Stomach smooth muscle (tissue), 2 donors: ENCODE results near the gene MYL3.

Experiments used
- H3K27ac ChIP-seq: one replicate; pipeline ENCODE4 v1.7.0; 2013; ENCODE audit warnings: mild to moderate bottlenecking, low read length, inconsistent platforms
- H3K27me3 ChIP-seq, 2 donors: one replicate each; pipeline ENCODE4 v1.7.0; 2013; ENCODE audit warnings: low read length in 2 of 2; ENCODE audit not compliant: insufficient read depth in 2 of 2, control insufficient read depth in 1 of 2
- H3K36me3 ChIP-seq, 2 donors: one replicate each; pipeline ENCODE4 v1.7.0; 2013; ENCODE audit warnings: low read length in 2 of 2; ENCODE audit not compliant: control insufficient read depth in 2 of 2, insufficient read depth in 2 of 2
- H3K4me1 ChIP-seq: one replicate; pipeline ENCODE4 v1.7.0; 2013; ENCODE audit warnings: low read length; ENCODE audit not compliant: control insufficient read depth, insufficient read depth
- H3K4me3 ChIP-seq, 2 donors: one replicate each; pipeline ENCODE4 v1.7.0; 2013; ENCODE audit warnings: low read length in 2 of 2
- H3K9ac ChIP-seq, 2 donors: one replicate each; pipeline ENCODE4 v1.7.0; 2013; ENCODE audit warnings: low read length in 2 of 2, mild to moderate bottlenecking in 1 of 2
- H3K9me3 ChIP-seq, 2 donors: one replicate each; pipeline ENCODE4 v1.7.0; 2013; ENCODE audit warnings: low read length in 2 of 2; ENCODE audit not compliant: control insufficient read depth in 2 of 2
- donor health status: healthy.
- donor health status: Pancreatic carcinoma.

Gene MYL3

DNA sequence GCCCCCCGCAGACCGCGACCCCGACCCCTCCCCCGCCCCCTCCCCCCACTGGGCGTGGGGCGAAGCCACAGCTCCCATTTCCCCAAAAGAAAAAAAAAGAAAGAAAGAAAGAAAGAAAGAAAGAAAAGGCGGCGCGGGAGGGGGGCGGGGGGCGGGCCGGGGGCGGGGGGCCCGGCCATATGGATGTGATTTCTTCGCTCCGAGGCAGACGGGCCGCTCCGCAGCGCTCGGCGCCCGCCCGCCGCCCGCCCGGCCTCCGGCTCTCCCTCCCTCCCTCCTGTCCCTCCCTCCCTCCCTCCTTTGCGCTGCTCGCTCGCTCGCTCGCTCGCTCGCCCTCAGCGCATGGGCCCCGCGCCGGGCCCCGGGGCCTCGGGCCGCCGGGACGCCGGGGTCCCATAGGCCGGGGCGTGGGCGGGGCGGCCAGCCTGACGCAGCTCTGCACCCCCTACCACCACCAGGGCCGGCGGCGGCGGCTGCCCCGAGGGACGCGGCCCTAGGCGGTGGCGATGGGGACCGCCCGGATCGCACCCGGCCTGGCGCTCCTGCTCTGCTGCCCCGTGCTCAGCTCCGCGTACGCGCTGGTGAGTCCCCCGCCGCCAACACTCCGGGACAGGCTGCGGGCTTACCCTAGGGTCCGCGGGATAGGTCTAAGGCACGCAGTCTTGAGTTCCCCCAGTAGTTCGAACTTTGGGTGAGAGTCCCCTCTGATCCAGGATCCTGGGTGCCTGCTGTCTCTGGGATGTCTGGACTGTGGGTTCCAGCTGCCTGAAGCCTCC lies 20.0 kb upstream of the MYL3 start:
- peaks cover 6 to 22% of the 10 kb centered on the region in 2 donors for H3K27me3 ChIP-seq
- H3K9ac ChIP-seq = peak overlapping the region in 1 of 2 donors; percentile 4
- H3K36me3 ChIP-seq = no peaks in the 10 kb centered on the region
- peak overlapping the region in 1 of 2 donors; percentile 77 for H3K4me3 ChIP-seq
- no peaks in the 10 kb centered on the region for H3K9me3 ChIP-seq
- H3K27ac ChIP-seq = no peak overlapping the region
- H3K4me1 ChIP-seq = peaks cover 30% of the 10 kb centered on the region

DNA sequence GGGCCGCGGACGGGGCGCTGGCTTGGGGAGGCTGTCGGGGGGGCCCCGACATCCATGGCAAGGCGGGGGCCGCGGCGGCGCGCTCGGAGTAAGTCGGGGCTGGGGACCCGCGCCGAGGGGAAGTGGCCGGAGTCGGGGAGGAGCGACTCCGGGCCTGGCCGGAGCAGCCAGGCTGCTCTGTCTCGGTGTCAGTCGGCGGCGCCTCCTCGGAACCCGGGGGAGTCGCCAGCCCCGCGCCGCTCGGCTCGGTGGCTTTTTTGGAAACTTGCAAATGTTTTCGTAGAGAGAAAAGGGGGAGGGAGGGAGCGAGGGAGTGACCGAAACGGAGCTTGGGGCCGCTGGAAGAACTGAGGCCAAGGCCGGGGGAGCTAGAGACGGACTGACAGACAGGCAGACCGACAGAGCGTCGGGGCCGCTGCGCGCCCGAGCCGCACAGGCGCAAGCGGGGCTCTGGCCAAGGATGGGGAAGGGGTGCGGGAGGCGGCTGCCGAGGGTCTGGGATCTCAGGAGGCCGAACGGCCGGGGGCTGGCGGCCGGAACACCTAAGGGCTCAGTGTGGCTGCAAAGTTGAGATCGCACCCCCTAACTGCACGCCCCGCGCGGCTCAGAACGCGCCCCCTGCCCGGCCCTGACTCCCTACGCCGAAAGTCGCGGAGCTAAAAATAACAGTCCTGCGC lies 19.3 kb upstream of the MYL3 start:
- Histone ChIP-seq H3K27me3 (peaks cover 6 to 22% of the 10 kb centered on the region in 2 donors), H3K36me3 (no peaks in the 10 kb centered on the region), H3K4me1 (peaks cover 34% of the 10 kb centered on the region), H3K9me3 (no peaks in the 10 kb centered on the region), H3K27ac (no peak overlapping the region), H3K4me3 (peak overlapping the region; percentile 60 to 77), H3K9ac (peak overlapping the region; percentile 42 to 47)

DNA sequence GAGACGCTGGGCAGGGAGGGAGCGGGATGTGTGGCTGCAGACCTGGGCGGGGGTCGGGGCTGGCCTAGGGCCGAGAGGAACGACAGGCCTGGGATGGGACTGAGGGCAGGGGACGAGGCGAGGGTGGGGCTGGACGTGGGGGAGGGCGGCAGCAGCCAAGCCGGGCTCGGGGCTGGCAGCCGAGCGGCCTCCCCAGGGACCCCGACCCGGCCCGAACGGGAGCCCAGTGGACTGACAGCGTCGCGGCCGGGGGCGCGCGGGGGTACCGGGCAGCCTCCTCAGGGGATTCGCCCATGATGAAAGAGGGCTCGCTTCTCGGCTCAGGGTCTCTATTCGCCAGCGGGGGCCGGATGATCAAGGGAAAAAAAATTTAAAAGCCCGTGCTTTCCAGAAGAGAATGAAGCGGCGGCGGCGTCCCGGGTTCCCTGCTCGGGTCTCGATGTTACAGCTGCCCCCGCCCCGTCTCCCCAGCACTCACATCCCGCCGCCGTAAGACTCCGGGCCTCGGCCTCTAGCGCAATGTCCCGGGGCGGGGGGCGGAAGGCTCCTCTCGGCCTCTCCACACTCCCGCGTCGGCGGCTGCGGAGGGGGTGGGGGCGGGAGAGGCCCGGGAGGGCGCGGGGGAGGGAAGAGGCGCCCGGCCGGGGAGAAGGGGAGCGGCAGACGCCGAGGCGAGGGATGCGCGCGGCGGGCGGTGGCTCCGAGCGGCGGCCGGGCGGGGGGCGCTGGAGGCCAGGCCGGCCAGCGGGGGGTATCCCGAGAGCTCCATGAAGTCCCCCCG lies 18.5 kb upstream of the MYL3 start:
- Histone ChIP-seq H3K9me3 (no peaks in the 10 kb centered on the region), H3K4me1 (peaks cover 34% of the 10 kb centered on the region), H3K9ac (peak overlapping the region; percentile 21 to 53), H3K36me3 (no peaks in the 10 kb centered on the region), H3K4me3 (peak overlapping the region; percentile 60 to 77), H3K27ac (no peak overlapping the region), H3K27me3 (peaks cover 6 to 22% of the 10 kb centered on the region in 2 donors)

- Histone ChIP-seq H3K27me3 (peaks cover 6 to 22% of the 10 kb centered on the region in 2 donors), H3K36me3 (no peaks in the 10 kb centered on the region), H3K4me1 (peaks cover 34% of the 10 kb centered on the region), H3K4me3 (peak overlapping the region in 1 of 2 donors; percentile 68), H3K9me3 (no peaks in the 10 kb centered on the region), H3K9ac (peak overlapping the region; percentile 21 to 53), H3K27ac (no peak overlapping the region)
Observed at GRCh38 chr3:46880884-46881595, 17.8 kb upstream of the MYL3 start.

DNA sequence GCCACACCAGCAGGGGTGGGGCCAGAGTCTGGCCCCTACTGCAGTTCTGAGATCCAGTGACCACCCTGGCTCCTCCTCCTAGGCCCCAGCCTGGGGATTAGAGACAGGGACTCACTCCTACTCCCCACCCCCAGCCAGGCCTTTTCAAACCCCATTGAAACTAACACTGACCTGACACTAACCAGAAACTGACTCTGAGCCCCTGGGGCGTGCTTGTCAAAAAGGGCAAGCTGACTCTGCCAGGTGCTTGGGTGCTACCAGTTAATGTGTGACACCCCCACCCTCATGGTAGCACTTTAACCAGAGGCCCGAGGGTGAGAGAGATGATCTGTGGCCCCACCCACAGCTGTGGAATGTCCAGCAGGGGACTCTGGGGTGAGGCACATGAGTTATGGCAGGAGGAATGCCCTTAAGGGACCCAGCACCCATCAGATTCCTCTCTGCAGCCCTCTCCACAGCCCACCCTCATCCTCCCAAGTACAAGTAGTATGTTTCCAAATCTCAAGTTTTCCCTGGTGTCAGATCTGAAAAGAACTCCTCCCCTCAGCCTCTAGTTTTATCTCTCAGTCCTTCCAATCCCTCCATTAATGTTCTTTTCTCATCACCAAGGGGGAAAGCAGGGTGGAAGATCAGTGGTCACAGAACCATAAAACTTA lies 15.7 kb upstream of the MYL3 start:
- no peak overlapping the region for H3K9ac ChIP-seq
- H3K27me3 ChIP-seq = peaks cover 3 to 18% of the 10 kb centered on the region in 2 donors
- no peak overlapping the region for H3K27ac ChIP-seq

DNA sequence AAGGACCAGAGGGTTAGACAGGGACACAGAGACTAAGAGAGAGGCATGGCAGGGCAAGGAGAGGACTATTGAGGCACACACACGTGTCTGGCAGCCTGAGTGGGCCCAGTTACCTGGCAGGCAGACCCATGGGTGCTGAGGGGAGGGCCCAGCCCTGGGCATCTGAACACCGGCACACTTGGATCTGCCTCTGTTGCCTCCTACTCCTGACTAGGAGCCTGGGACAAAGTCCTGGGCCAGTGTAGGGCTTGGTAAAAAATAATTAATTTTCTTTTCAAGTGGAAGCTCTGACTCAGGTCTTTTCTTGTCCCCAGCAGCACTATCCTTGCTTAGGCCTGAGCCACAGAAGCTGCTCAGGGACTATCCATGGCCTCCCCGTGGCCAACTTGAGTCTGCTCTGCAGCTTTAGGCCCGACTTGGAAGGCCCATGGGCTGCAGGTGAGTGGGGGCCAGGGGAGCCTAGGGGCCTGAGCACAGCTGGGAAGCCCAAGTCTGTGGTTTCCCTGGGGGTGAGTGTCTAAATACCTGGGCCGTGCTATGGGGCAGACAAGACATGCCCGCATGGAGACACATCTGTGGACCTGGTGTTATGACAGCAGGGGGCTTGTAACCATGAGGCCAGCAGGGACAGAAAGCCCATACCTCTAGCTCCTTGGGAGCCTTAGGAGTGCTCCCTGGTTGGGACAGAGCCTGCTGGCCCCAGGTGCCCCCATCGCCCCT lies 14.3 kb upstream of the MYL3 start, which contains the start of gene PTH1R:
Gene PTH1R (plus strand): TSS at position 316 of the 720 bp plus-strand sequence. CDS start 5,839 bp downstream, outside the sequence.
- Histone ChIP-seq H3K9ac (no peak within 1 kb of the TSS), H3K4me3 (no peak within 1 kb of the TSS), H3K4me1 (peaks cover 42% of the 10 kb centered on the region), H3K9me3 (no peaks in the 10 kb centered on the region), H3K27me3 (peaks cover 0 to 11% of the 10 kb centered on the region in 2 donors), H3K27ac (no peak within 1 kb of the TSS), H3K36me3 (no peaks in the 10 kb centered on the region)

More for the DNA sequence above, 15.7 kb upstream of the MYL3 start:
- Histone ChIP-seq H3K9me3 (no peaks in the 10 kb centered on the region), H3K4me1 (peaks cover 40% of the 10 kb centered on the region), H3K36me3 (no peaks in the 10 kb centered on the region), H3K4me3 (no peak overlapping the region)

- Histone ChIP-seq H3K9ac (no peak overlapping the region), H3K9me3 (no peaks in the 10 kb centered on the region), H3K36me3 (no peaks in the 10 kb centered on the region), H3K4me1 (peaks cover 38% of the 10 kb centered on the region), H3K27ac (no peak overlapping the region), H3K4me3 (no peak overlapping the region), H3K27me3 (peaks cover 0 to 3% of the 10 kb centered on the region in 2 donors)
Observed at GRCh38 chr3:46876313-46877300, 13.4 kb upstream of the MYL3 start.

GRCh38 chr3:46875560-46875959 lies 12.3 kb upstream of the MYL3 start:
- H3K4me3 ChIP-seq = no peak overlapping the region
- H3K4me1 ChIP-seq = peaks cover 34% of the 10 kb centered on the region
- H3K9me3 ChIP-seq = no peaks in the 10 kb centered on the region
- no peak overlapping the region for H3K9ac ChIP-seq
- H3K27me3 ChIP-seq = no peaks in the 10 kb centered on the region
- no peak overlapping the region for H3K27ac ChIP-seq
- H3K36me3 ChIP-seq = no peaks in the 10 kb centered on the region

DNA sequence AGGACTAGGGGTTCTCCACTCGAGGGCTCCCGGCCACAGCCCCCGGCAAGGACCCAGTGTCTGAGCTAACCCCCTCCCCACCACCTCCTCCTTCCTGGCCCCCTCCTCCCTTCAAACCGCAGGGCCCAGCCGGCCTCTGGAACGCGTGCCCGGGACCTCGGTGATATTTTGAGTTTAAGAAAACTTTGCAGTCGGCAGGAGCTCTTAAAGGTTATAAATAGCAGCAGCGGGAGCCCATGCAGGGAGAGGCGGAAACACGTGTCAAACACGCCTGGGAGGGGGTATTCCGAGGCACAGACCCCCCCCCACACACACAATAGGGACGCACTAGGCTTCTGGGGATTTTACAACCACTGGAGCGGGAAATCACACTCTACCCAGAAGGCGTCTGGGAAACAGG lies 11.2 kb upstream of the MYL3 start:
- H3K27ac ChIP-seq = no peak overlapping the region
- no peaks in the 10 kb centered on the region for H3K36me3 ChIP-seq
- peaks cover 35% of the 10 kb centered on the region for H3K4me1 ChIP-seq

More for the DNA sequence above, 11.2 kb upstream of the MYL3 start:
- Histone ChIP-seq H3K4me3 (no peak overlapping the region), H3K9ac (peak overlapping the region in 1 of 2 donors; percentile 9), H3K9me3 (no peaks in the 10 kb centered on the region), H3K27me3 (no peaks in the 10 kb centered on the region)
